ENCODE measurements around the gene PLOD2.

Gene PLOD2

GRCh38 chr3:146139586-146140110 is 21.3 kb downstream of the PLOD2 start:
- no peak for TF ChIP-seq CTCF (IDR thresholded peaks at IDR 0.05; ENCODE audit: low read depth, low read length)
- H3K4me3 ChIP-seq (ENCODE audit: low read depth, low read length) = no peak overlapping the region
- no peak for DNase-seq (ENCODE audit: low read depth, low spot score)
- in situ Hi-C loops (cut with HindIII; ENCODE audit: low sequenced_read_pairs) = no loop called here

GRCh38 chr3:146138902-146139301 is 22.1 kb downstream of the PLOD2 start:
- no peak for TF ChIP-seq CTCF (IDR thresholded peaks at IDR 0.05; ENCODE audit: low read depth, low read length)
- no peak for DNase-seq (ENCODE audit: low read depth, low spot score)
- in situ Hi-C loops (cut with HindIII; ENCODE audit: low sequenced_read_pairs) = no loop called here
- H3K4me3 ChIP-seq (ENCODE audit: low read depth, low read length) = no peak overlapping the region

- in situ Hi-C loops (cut with HindIII; ENCODE audit: low sequenced_read_pairs) = no loop called here
- TF ChIP-seq CTCF (IDR thresholded peaks at IDR 0.05; ENCODE audit: low read depth, low read length) = no peak
- no peak overlapping the region for H3K4me3 ChIP-seq (ENCODE audit: low read depth, low read length)
- no peak for DNase-seq (ENCODE audit: low read depth, low spot score)
Measured at GRCh38 chr3:146136647-146137046, 24.3 kb downstream of the PLOD2 start.

GRCh38 chr3:146134348-146135117 is 26.5 kb downstream of the PLOD2 start:
- no peak overlapping the region for H3K4me3 ChIP-seq (ENCODE audit: low read depth, low read length)
- in situ Hi-C loops (cut with HindIII; ENCODE audit: low sequenced_read_pairs) = no loop called here
- no peak for DNase-seq (ENCODE audit: low read depth, low spot score)
- no peak for TF ChIP-seq CTCF (IDR thresholded peaks at IDR 0.05; ENCODE audit: low read depth, low read length)

- no peak overlapping the region for H3K4me3 ChIP-seq (ENCODE audit: low read depth, low read length)
- no peak for TF ChIP-seq CTCF (IDR thresholded peaks at IDR 0.05; ENCODE audit: low read depth, low read length)
- DNase-seq (ENCODE audit: low read depth, low spot score) = no peak
- in situ Hi-C loops (cut with HindIII; ENCODE audit: low sequenced_read_pairs) = no loop called here
Measured at GRCh38 chr3:146133441-146133840, 27.5 kb downstream of the PLOD2 start.

- DNase-seq (ENCODE audit: low read depth, low spot score) = peak; percentile 87
- H3K4me3 ChIP-seq (ENCODE audit: low read depth, low read length) = no peak overlapping the region
- in situ Hi-C loops (cut with HindIII; ENCODE audit: low sequenced_read_pairs) = no loop called here
- no peak for TF ChIP-seq CTCF (IDR thresholded peaks at IDR 0.05; ENCODE audit: low read depth, low read length)
Measured at GRCh38 chr3:146131616-146132410, 29.2 kb downstream of the PLOD2 start.

Data from astrocyte of the spinal cord (primary cell).